ENCODE results near the gene SLC6A12. TPM values are rescaled to one million over a fixed set of nuclear protein-coding genes. Genes with fewer than 3 reads are reported as not detected.

SLC6A12 gene
- total and polyA plus RNA-seq, 9 of the 15 experiments (the other 6 are each of a cell fraction or from before 2014, with no cell fraction given), result not detected

GRCh38 chr12:198705-199104 lies 15.3 kb downstream of the SLC6A12 start:
- no peak overlapping the region for H2AFZ ChIP-seq (ENCODE audit: low read depth, low read length)
- no peak overlapping the region for H3K9ac ChIP-seq (ENCODE audit: insufficient read depth in 1 of 2, low read depth in 2 of 2, low read length in 2 of 2)
- H3K4me1 ChIP-seq (replicated peaks in 1 of 2; ENCODE audit: control insufficient read depth in 2 of 2, insufficient read depth in 2 of 2, low read length in 2 of 2), result peaks cover 2 to 6% of the 10 kb centered on the region in 2 experiments; a peak in 4 of 5 replicates
- no peak for DNase-seq (ENCODE audit: extremely low read depth in 1 of 4, low spot score in 3 of 4)
- no peaks in the 10 kb centered on the region for H3K9me3 ChIP-seq (replicated peaks; ENCODE audit: control insufficient read depth, insufficient read depth, low read depth, low read length)
- intact Hi-C loops (cut with micrococcal nuclease), result no loop called here
- H3K36me3 ChIP-seq (ENCODE audit: control insufficient read depth, insufficient read depth, low read length), result no peaks in the 10 kb centered on the region
- peaks cover 14 to 50% of the 10 kb centered on the region in 2 experiments for H3K27me3 ChIP-seq (ENCODE audit: control insufficient read depth in 2 of 2, insufficient read depth in 2 of 2, low read length in 2 of 2)
- H4K20me1 ChIP-seq (replicated peaks; ENCODE audit: control insufficient read depth, insufficient read depth, low read length), result peaks cover 4% of the 10 kb centered on the region; the same call in 1 of the 2 replicates
- ChIA-PET CTCF (ENCODE audit: low intra/inter-chr PET ratio) (no interaction called here), POLR2A (interaction anchor here (0.6 kb wide), 1 partner anchor 126 kb away, joined by 4 read pairs; no protein-coding TSS in a partner anchor)
- in situ Hi-C loops (cut with MboI), result no loop called here
- WGBS (ENCODE audit: insufficient coverage, low coverage, missing lambda C conversion rate), result 4% methylated on average over 8 of the region's 9 CpGs
- no peak for ATAC-seq
- BruUV-seq (replicated peaks), result no TSS peak
- no peaks in the 10 kb centered on the region for H3K9me1 ChIP-seq (ENCODE audit: control insufficient read depth, insufficient read depth, low read length)
- H3K4me2 ChIP-seq (ENCODE audit: insufficient read depth, low read length), result no peak overlapping the region
- no peak for FAIRE-seq
- H3K4me3 ChIP-seq, result no peak overlapping the region
- TF ChIP-seq FIP1L1 (IDR thresholded peaks at IDR 0.05; ENCODE audit: low read depth, low read length, poor library complexity, severe bottlenecking), result no peak
- no peak for TF ChIP-seq CSDE1 (IDR thresholded peaks at IDR 0.05)
- H3K79me2 ChIP-seq (ENCODE audit: control insufficient read depth, insufficient read depth, low read length), result no peaks in the 10 kb centered on the region
- H3K27ac ChIP-seq (ENCODE audit: extremely low read depth, low read depth, low read length), result no peak overlapping the region

- TF ChIP-seq CHD4 (IDR thresholded peaks at IDR 0.05; ENCODE audit: insufficient read depth, insufficient replicate concordance, low read depth, low read length, poor library complexity, severe bottlenecking) (no peak), ZNF696 (CRISPR knock-in tag; conservative IDR thresholded peaks at IDR 0.05) (no peak), ZNF124 (CRISPR knock-in tag; IDR thresholded peaks at IDR 0.05) (no peak), TFAM (CRISPR knock-in tag; conservative IDR thresholded peaks at IDR 0.05) (no peak), NFRKB (IDR thresholded peaks at IDR 0.05; ENCODE audit: low read depth) (no peak), ZNF316 (IDR thresholded peaks at IDR 0.05) (no peak), WHSC1 (IDR thresholded peaks at IDR 0.05; ENCODE audit: low read length) (no peak), TCF15 (CRISPR knock-in tag; IDR thresholded peaks at IDR 0.05) (no peak)
- Histone ChIP-seq H3K36me3 (ENCODE audit: control insufficient read depth, insufficient read depth, low read length) (no peaks in the 10 kb centered on the region), H2AFZ (ENCODE audit: low read depth, low read length) (no peak overlapping the region), H3K4me1 (replicated peaks in 1 of 2; ENCODE audit: control insufficient read depth in 2 of 2, insufficient read depth in 2 of 2, low read length in 2 of 2) (peaks cover under 1 to 2% of the 10 kb centered on the region in 2 experiments; a peak in 4 of 5 replicates), H3K79me2 (ENCODE audit: control insufficient read depth, insufficient read depth, low read length) (no peaks in the 10 kb centered on the region), H3K27me3 (ENCODE audit: control insufficient read depth in 2 of 2, insufficient read depth in 2 of 2, low read length in 2 of 2) (peaks cover 12 to 54% of the 10 kb centered on the region in 2 experiments), H4K20me1 (replicated peaks; ENCODE audit: control insufficient read depth, insufficient read depth, low read length) (peaks cover 4% of the 10 kb centered on the region; the same call in 1 of the 2 replicates), H3K4me3 (no peak overlapping the region), H3K27ac (ENCODE audit: extremely low read depth, low read depth, low read length) (no peak overlapping the region), H3K9ac (ENCODE audit: insufficient read depth in 1 of 2, low read depth in 2 of 2, low read length in 2 of 2) (no peak overlapping the region), H3K9me3 (replicated peaks; ENCODE audit: control insufficient read depth, insufficient read depth, low read depth, low read length) (no peaks in the 10 kb centered on the region), H3K9me1 (ENCODE audit: control insufficient read depth, insufficient read depth, low read length) (no peaks in the 10 kb centered on the region), H3K4me2 (ENCODE audit: insufficient read depth, low read length) (no peak overlapping the region)
- intact Hi-C loops (cut with micrococcal nuclease) (no loop called here), in situ Hi-C loops (cut with MboI) (no loop called here)
- FAIRE-seq (no peak), ATAC-seq (no peak), DNase-seq (ENCODE audit: extremely low read depth in 1 of 4, low spot score in 3 of 4) (no peak)
- ChIA-PET POLR2A (interaction anchor here (0.6 to 0.8 kb wide), 2 partner anchors 81 to 126 kb away, joined by 3 to 4 read pairs; no protein-coding TSS in a partner anchor), CTCF (ENCODE audit: low intra/inter-chr PET ratio) (no interaction called here)
- no TSS peak for BruUV-seq (replicated peaks)
- 0% methylated on average over 2 of the region's 11 CpGs for WGBS (ENCODE audit: insufficient coverage, low coverage, missing lambda C conversion rate)
These were observed 15.9 kb downstream of the SLC6A12 start for GRCh38 chr12:197911-198695.
